CD4-positive, alpha-beta T cell treated with Interleukin-17A for 1 hour (primary cell): ENCODE measurements around the gene SVOP.
"Not testable (repeated sequence)": the region's sequence is repeated elsewhere in the genome, so short reads cannot be mapped to it uniquely, and the experiment has no call there.

Experiments
- DNase-seq: peaks from one replicate; pipeline ENCODE4 v3.0.0-alpha.2; 2020

SVOP gene

DNA sequence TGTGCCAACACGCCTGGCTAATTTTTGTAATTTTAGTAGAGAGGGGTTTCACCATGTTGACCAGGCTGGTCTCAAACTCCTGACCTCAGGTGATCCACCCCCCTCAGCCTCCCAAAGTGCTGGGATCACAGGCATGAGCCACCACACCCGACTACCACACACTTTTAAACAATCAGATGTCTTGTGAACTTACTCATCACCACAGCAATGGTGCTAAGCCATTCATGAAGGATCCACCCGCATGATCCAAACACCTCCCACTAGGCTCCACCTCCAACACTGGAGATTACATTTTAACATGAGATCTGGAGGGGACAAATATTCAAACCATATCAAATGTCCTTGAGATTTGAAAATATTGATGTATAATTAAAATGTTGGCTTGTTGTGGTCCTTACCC, 7.8 kb upstream of the SVOP start:
- not testable (repeated sequence) for DNase-seq

DNA sequence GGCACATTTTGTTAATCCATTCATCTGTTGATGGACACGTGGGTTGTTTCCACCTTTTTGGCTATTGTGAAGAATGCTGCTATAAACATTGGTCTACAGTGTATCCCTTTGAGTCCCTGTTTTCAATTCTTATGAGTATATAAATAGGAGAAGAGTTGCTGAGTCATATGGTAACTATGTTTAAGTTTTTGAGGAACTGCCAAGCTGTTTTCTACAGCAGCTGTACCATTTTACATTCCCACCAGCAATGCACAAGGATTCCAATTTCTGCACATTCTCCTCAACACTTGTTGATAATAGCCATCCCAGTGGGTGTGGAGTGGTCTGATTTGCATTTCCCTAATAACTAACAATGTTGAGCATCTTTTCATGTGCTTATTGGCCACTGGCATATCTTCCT, 6.9 kb upstream of the SVOP start:
- no peak for DNase-seq

DNA sequence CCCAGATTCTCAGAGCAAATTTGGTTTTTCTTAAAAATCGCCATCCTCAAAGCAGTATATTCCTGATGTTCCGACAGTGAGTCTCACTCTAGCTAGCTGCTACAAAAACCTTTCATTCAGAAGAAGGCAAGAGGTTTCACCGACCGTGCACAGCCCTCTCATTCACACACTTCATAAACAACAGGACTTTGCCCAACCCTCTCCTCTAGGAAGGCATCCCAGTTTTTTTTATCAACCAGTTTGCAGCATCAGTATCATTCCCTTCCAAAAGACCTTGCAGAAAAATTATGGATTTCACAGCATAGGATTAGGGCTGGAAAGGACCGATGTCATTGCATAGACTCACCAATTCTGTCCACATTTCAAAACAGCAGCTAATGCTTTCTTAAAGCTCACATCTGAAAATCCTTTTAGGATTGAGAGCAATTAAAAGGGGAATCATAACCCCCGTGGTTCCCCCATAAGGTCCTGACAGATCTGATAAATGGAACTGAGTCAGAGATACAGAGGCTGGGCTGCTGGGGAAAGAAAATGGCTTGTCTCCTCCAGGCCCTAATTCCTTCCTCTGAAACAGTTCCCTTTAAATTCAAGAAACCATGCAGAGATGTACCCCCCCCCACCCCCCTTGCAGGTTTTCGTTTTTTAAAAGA, 597 bp downstream of the SVOP start:
- no peak for DNase-seq

DNA sequence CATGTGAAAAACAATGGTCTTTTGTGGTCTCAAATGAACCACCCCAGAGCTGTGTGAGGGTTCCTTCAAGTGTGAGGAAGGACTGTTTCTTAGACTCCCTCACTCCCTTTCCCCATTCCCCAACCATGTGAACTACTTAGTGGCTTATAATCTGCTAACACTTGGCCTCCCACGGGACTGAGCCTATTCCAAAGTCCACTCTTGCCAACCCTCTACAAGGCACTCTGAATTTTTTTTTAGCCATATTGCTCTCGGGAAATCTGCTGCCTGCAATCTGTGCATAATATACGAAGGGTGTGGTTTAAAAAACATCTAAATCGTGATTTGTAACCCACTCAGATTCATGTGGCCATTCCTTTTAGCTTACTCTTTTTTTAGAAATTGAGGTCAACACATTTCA, 2.6 kb downstream of the SVOP start:
- no peak for DNase-seq

DNA sequence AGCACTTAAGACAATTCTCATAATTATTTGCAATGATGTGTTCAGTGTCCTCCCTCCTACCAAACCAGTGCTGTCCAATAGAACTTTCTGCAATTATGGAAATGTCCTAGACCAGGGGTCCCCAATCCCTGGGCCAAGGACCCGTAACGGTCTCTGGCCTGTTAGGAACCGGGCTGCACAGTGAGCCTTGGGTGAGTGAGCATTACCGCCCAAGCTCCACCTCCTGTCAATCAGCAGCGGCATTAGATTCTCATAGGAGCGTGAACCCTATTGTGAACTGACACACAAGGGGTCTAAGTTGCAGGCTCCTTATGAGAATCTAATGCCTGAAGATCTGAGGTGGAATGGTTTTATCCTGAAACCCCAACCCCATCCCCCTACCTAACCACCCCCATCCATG, 3.9 kb downstream of the SVOP start:
- no peak for DNase-seq

DNA sequence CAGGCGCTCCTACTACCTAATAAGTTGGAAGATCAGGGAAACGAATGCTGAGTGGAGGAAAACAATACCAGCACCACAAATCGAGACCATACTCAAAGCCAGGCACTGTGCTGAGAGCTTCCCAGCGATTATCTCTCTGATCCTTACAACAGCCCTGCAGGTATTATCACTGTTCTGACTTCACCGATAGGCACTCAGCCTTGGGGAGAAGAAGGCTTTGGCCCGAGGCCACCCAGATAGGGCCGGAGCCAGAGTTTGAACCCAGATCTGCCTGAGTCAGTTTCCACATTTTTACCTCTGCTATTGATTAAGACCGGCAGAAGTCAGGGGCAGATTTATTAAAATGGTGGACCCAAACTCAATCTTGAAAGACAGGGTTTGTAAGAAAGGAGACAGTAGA, 4.9 kb downstream of the SVOP start:
- DNase-seq, result no peak

DNA sequence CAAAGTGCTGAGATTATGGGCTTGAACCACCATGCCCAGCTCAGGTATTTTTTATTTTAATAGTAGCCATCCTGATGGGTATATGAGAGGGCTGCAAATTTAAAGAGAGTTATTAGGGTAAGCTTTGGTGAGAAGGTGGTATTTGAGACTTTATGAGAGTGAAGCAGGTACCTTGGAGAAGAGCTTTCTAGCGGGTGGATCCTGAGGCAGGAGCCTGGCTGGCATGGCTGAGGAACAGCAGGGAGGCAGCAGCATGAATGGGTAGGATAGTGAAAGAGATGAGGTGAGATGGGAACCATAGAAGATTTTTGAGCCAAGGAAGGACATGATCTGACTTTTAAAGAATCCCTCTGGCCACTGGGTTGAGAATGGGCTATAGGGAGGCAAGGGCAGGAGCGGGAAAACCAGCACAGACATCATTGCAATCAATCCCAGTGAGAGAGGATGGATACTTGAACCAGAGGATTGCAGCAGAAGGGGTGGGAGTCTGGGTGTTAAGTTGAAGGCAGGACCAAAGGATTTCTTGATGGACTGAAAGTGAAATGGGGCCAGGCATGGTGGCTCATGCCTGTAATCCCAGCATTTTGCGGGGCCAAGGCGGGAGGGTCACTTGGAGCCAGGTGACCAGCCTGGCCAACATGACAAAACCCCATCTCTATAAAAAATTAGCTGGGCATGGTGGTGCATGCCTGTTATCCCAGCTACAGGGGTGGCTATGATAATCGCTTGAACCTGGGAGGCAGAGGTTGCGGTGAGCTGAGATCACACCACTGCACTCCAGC, 5.7 kb downstream of the SVOP start:
- no peak for DNase-seq

DNA sequence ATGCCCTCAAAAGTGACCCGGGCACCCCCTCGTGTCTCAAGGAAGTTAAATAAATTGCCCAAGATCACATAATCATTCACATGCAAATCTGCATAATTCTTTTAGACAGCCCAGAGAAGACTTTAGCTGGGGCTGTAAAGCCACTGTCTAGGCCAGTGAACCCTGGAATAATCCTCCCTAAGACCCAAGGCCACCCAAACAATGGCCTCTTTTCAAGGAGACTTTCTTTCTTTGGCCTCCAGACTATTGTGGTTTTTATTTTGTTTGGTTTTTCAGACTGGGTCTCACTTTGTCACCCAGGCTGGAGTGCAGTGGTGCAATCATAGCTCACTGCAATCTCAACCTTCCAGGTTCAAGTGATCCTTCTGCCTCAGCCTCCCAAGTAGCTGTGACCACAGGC, 10.6 kb downstream of the SVOP start:
- DNase-seq, result no peak

DNA sequence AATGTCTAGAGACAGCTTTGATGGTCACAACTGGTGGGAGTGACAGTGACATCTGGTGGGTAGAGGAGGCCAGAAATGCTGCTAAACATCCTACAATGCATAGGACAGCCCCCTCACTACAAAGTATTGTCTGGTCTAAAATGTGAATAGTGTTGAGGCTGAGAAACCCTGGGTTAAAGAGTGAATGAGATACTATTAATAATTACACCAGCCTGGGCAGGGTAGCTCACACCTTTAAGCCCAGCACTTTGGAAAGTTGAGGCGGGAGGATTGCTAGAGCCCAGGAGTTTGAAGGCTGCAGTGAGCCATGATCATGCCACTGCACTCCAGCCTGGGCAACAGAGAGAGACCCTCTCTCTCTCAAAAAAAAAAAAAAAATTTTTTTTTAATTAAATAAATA, 11.1 kb downstream of the SVOP start:
- DNase-seq, result no peak

DNA sequence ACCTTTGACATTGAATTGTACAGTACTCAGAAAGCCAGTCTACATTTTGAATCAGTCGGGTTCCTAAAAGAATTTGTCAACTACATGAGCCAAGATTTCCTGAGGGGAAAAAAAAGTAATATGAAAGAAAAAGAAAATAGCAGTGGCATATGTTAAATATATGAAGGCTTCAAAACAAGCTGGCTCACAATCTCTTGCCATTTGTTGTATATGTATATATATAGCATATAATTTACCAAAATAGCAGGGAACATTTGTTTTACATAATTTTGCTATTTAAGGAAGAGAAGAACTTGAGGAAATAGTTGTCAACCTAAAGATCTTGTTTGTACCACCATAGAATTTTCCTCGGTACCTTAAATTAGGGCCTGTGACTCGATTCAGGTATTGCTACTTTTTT, 16.9 kb downstream of the SVOP start:
- no peak for DNase-seq

DNA sequence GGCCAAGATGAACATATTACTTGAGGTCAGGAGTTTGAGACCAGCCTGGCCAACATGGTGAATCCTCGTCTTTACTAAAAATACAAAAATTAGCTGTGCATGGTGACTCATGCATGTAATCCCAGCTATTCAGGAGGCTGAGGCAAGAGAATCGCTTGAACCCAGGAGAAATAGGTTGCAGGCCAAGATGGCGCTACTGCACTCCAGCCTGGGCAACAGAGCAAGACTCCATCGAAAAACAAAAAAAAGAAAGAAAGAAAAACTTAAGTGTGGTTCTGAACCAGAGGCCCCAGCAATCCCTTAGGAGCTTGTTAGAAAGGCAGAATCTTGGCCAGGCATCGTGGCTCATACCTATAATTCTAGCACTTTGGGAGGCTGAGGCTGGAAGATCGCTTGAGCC, 24.5 kb downstream of the SVOP start:
- no peak for DNase-seq

DNA sequence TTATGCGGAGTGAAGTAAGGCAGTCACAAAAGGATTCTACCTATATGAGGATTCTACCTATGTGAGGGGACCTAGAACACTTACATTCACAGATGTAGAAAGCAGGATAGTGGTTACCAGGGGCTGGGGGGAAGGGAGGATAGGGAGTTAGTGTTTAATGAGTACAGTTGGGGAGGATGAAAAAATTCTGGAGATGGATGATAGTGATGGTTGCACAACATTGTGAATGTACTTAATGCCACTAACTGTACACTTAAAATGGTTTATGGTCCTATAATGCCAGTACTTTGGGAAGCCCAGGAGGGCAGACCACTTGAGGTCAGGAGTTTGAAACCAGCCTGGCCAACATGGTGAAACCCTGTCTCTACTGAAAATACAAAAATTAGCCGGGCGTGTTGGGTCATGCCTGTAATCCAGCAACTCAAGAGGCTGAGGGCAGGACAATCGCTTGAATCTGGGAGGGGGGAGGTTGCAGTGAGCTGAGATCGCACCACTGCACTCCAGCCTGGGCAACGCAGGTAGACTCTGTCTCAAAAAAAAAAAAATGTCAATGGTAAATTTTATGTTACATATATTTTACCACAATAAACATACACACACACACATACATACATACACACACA, 25.4 kb downstream of the SVOP start:
- DNase-seq, result no peak

DNA sequence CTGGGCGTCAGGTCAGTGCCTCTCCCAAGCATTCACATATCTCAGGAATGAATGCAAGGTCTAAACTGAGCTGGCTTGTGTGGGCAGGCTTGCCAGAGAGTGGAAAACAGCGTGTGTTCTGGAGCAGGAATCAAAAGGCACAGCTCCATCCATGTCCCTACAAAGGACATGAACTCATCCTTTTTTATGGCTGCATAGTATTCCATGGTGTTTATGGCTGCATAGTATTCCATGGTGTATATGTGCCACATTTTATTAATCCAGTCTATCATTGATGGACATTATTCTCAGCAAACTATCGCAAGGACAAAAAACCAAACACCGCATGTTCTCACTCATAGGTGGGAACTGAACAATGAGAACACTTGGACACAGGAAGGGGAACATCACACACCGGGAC, 30.8 kb downstream of the SVOP start:
- DNase-seq, result not testable (repeated sequence)

DNA sequence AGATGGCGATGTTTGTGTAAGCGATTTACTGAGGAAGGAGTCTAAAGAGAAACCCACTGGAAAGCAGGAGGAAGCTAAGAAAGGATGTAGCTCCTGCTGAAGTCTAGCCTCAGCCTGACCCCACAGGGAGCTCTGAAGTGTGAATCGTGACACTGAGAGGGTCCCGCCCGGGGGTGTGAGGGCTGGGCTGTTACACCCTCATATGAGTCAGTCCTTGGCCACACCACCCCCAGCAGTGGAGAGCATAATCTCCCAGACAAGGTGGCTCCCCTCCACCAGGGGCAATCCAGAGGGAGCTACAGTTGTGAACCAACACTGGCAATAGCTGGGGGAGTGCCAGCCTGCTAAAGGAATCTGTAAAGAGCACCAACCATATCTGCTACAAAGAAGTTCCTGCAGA, 31.5 kb downstream of the SVOP start:
- no peak for DNase-seq

DNA sequence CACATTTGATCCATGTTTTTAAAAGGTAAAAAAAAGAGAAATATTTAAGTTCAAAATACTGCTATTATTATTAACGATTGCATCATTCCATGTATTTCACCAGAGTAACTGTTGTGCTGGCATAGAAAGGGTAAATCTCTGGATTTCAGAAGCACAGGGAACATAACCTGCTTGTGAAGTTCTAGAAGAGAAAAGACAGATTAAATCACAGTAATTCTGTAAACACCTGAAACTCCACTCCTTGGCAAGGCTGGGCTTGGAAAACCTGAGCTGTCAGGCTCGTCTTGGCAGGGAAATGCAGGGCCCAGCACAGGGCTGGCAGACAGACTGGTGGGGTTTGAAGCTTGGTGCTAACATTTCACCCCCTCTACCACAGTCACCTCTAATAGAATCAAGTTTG, 35.1 kb downstream of the SVOP start:
- no peak for DNase-seq

DNA sequence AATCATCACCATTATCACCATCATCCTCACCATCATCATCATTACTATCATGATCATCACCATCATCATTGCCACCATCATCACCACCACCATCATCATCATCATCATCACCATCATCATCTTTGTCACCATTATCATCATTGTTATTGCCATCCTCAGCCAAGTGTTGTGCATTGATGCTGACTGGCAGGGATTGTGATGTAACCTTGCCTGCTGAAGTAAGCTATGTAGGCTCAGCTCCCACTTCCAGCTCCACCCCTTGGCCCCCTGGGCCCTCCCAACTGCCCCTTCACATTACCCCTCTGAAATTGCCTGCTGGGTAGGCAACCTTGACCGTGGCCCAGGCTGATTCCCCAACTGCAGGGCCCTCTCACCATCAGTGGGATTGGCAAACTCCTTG, 37.6 kb downstream of the SVOP start:
- DNase-seq, result no peak

DNA sequence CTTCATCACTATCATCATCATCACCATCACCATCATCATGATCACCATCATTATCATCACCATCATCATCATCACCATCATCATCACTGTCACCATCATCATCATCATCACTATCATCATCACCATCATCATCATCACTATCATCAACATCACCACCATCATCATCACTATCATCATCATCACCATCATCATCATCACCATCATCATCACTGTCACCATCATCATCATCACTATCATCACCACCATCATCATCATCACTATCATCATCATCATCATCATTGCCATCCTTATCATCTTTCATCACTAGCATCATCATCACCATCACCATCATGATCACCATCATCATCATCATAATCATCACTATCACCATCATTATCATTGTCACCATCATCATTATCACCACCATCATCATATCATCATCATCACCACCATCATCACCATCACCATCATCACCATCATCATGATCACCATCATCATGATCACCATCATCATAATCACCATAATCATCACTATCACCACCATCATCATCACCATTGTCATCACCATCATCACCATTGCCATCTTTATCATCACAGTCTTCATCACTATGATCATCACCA, 38.1 kb downstream of the SVOP start:
- DNase-seq, result no peak

DNA sequence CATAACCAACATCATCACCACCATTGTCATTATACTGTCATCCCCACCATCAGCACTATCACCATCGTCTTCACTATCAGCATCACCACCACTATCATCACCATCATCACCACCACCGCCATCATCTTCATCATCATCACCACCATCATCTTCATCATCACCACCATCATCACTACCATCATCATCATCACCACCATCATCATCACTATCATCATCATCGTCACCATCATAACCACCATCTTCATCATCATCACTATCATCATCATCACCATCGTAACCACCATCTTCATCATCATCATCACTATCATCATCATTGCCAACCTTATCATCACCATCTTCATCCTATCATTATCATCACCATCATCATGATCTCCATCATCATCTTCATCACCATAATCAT, 39.0 kb downstream of the SVOP start:
- DNase-seq, result no peak

DNA sequence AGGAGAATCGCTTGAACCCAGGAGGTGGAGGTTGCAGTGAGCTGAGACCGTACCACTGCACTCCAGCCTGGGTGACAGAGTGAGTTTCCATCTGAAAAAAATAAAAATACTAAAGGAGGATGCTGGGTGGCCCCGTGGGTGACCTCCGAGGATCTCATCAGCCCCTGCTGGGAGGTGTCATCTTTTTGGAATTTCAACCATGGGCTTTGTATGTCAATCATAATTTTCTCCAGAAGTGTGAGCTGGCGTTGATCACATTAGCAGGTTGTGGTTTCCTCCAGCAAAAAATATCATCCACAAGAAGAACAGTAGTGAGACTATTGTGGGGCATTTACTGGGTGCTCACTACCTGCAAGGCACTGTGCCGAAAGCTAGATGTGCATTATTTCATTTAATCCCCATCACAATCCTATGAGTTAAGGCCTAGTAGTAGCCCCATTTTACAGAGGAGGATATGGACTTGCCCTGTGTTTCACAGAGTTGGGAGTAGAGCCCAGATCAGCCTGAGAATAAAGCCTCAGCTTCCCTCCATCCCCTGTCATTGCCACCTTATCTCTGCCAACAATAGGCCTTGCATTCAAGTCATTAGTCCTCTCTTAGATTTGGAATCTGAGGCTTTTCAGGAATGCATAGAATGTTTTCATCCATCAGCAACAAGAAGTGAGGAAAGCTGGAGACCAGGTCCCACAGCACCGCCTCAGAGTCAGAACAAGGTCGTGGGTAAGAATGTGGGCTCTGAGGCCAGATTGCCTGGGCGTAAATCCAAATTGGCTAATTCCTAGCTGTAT, 39.8 kb downstream of the SVOP start:
- DNase-seq, result no peak

DNA sequence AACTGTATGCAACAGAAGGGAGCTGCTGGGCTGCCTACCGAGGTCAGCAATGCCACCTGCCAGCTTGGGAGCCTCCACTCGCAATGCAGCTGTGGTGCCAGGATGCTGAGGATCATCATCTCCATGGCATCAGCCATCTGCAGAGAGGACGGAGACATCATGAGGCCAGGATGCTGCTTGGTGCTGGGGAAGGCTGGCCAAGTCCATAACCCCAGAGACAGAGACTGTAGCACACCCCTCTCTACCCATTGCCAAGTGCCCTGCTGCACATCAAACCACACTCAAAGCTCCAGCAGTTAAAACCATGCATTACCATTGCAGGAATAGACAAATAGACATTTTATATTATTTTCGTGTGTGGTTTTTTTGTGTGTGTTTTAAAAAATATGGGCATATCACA, 43.5 kb downstream of the SVOP start:
- DNase-seq, result no peak

DNA sequence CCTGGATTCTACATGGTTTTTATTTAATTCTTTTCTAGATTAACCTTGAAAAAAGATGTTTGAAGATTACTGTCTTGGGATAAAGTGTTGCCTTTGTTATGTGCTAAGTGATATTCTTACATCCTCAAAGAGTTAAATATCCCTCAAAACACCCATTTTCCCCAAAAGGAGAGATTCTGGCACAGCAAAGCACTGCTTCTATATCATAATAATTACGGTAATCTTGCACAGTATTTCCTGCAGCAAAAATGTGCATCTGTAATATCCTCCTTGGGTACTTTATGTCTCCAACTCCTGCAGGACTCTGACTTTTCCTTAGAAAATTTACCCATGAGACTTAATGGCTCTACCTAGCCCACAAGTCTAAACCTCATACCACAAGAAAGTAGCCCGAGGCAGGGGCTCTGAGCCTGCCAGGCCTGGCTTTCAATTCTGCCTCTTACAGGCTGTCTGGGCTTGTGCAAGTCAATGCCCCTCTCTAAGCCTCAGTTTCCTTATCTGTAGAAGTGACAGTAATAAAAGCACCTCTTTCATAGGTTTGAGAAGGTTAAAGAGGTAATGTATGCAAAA, 45.8 kb downstream of the SVOP start:
- no peak for DNase-seq

DNA sequence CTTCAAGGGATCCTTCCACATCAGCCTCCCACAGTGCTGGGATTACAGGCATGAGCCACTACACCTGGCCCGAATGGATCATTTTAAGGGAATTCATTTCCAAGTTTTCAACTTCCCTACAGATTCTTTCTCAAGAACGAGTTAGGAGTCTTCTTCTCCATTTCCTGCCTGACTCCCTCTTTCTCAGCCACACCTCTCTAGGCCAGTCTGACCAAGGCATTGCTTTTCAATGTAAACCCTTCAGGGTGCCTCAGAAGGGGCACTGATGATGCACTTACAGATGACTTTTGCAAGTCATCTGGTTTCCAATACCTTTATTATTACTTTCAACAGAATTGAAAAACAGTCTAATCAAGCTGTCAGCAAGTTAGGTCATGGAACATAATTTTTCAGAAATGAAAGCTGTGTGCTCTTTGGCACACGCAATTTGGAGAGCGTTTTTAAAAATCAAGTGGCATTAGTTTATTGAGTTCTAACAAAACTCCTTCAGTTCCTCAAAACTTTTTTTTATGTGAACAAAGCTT, 47.2 kb downstream of the SVOP start:
- DNase-seq, result no peak

DNA sequence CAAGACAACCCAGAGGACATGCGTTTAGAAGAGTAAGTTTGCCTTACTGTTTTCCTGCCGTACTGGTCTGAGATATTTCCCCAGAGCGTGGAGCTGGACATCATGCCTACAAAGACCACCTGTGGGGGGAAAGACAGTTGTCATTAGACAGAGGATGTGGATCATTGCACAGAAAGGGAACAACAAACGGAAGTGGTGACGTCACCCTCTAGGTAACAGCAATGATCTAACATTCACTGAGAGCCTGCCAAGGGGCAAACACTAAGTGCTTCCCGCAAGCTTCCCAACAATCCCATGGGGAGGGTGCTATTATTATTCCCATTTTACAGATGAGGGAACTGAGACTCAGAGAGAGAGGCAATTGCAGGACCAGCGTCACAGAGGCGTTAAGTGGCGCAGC, 48.5 kb downstream of the SVOP start:
- no peak for DNase-seq
